C4-2B (cell line): ENCODE results near the gene PXN.

Experiments
- ZFX ChIP-seq: fragments of 450-650 bp; IDR thresholded peaks from 2 replicates; pipeline ENCODE4 v1.6.1; 2017
- TF ChIP-seq, protein P1 (sequence below): fragments of 450-650 bp; conservative IDR thresholded peaks from 2 replicates; pipeline ENCODE4 v1.5.1; 2017; ENCODE audit warnings: mild to moderate bottlenecking

DNA sequence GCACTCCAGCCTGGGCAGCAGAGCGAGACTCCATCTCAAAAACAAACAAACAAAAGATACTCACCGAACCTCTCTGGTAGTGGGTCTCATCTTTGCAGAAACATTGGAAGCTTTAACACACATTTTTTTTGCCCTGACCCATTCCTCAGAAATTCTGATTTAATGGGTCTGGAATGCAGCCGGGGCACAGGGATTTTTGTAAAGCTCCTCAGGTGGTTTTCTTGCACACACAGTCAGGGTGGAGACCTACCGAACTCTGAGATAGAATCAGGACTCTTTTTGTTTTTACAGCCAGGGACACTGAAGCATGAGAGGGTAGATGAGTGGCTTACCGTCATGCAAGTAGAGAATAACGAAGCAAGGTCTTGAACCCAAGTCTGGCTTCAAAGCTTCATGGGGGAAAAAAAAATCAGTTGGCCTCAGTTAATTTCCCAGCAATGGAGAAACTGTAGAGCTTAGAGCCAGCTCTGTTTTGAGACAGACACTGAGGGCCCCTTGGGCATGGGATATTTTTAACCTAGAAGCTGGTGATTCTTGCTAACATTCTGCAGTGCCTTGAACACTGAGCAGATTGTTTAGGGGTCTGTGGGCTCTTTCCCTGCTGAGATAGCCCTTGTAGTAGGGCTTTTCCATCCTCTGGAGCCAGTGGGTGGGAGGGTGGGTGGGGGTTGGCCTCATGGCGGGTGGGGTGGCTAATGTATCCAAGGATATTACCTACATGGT is 21.4 kb upstream of the PXN start:
- TF ChIP-seq, protein P1, sequence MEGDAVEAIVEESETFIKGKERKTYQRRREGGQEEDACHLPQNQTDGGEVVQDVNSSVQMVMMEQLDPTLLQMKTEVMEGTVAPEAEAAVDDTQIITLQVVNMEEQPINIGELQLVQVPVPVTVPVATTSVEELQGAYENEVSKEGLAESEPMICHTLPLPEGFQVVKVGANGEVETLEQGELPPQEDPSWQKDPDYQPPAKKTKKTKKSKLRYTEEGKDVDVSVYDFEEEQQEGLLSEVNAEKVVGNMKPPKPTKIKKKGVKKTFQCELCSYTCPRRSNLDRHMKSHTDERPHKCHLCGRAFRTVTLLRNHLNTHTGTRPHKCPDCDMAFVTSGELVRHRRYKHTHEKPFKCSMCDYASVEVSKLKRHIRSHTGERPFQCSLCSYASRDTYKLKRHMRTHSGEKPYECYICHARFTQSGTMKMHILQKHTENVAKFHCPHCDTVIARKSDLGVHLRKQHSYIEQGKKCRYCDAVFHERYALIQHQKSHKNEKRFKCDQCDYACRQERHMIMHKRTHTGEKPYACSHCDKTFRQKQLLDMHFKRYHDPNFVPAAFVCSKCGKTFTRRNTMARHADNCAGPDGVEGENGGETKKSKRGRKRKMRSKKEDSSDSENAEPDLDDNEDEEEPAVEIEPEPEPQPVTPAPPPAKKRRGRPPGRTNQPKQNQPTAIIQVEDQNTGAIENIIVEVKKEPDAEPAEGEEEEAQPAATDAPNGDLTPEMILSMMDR, result no peak
- no peak for TF ChIP-seq ZFX
